IMR-90 (cell line): ENCODE results near the gene UBE3C. TPM values are rescaled to one million over a fixed set of nuclear protein-coding genes. Genes with fewer than 3 reads are reported as not detected.

Source experiments
- ATAC-seq: fragments of 200-7000 bp; cut with Tn5 transposase; 2 replicates; pipeline ENCODE4 v1.9.1; 2020; ENCODE audit warnings: low read depth, mild to moderate bottlenecking, moderate library complexity
- BruUV-seq: library from RNA; stranded (reverse); fragments of 400-500 nt; replicated peaks from 2 replicates; lab custom pipeline; 2021; lab: Mats Ljungman, UMichigan
- CTCF ChIA-PET: fragments of 300-600 bp; formaldehyde crosslinking; extraction: SDS; loops from one replicate; lab custom pipeline; 2021; ENCODE audit warnings: antibody characterized with exemption; lab: Yijun Ruan, JAX
- POLR2A ChIA-PET: fragments of 300-600 bp; sonication (Branson Sonifier 250); formaldehyde crosslinking; loops from one replicate; lab custom pipeline; 2022; ENCODE audit warnings: antibody characterized with exemption; ENCODE audit not compliant: unreplicated experiment; lab: Charles Lee
- DNase-seq: peaks from one replicate; pipeline ENCODE4 v3.0.0; 2013
- H2AFZ ChIP-seq: replicated peaks from 2 replicates; pipeline ENCODE3; 2013; ENCODE audit warnings: low read length, mild to moderate bottlenecking; ENCODE audit not compliant: poor library complexity
- H2AK5ac ChIP-seq: 2 replicates; pipeline ENCODE4 v1.6.1; 2013; ENCODE audit warnings: low read depth, low read length, inconsistent platforms
- H2AK9ac ChIP-seq: replicated peaks from 2 replicates; pipeline ENCODE3; 2013; ENCODE audit warnings: mild to moderate bottlenecking, low read depth, low read length, moderate library complexity; ENCODE audit not compliant: poor library complexity
- H2BK120ac ChIP-seq: 2 replicates; pipeline ENCODE4 v1.6.1; 2013; ENCODE audit warnings: low read depth, low read length, inconsistent platforms
- H2BK15ac ChIP-seq: 3 replicates; pipeline ENCODE4 v1.6.1; 2013; ENCODE audit warnings: low read depth, low read length, inconsistent platforms
- H2BK20ac ChIP-seq: 2 replicates; pipeline ENCODE4 v1.6.1; 2013; ENCODE audit warnings: low read depth, mild to moderate bottlenecking, inconsistent platforms, low read length, moderate library complexity
- H2BK5ac ChIP-seq: 2 replicates; pipeline ENCODE4 v1.6.1; 2013; ENCODE audit warnings: mild to moderate bottlenecking, low read depth, low read length, inconsistent platforms; ENCODE audit not compliant: poor library complexity, severe bottlenecking
- H3K14ac ChIP-seq: replicated peaks from 2 replicates; pipeline ENCODE4 v1.6.1; 2013; ENCODE audit warnings: low read depth, low read length, inconsistent platforms
- H3K18ac ChIP-seq: 2 replicates; pipeline ENCODE4 v1.6.1; 2013; ENCODE audit warnings: low read depth, low read length, control low read depth
- H3K23ac ChIP-seq: 2 replicates; pipeline ENCODE4 v1.6.1; 2013; ENCODE audit warnings: low read depth, low read length, inconsistent platforms
- H3K27ac ChIP-seq: 2 replicates; pipeline ENCODE4 v1.5.1; 2013; ENCODE audit warnings: mild to moderate bottlenecking, control low read depth, low read length; ENCODE audit not compliant: insufficient read depth
- H3K27me3 ChIP-seq: 2 replicates; pipeline ENCODE4 v1.6.1; 2013; ENCODE audit warnings: low read length; ENCODE audit not compliant: control insufficient read depth, insufficient read depth
- H3K36me3 ChIP-seq: 2 replicates; pipeline ENCODE4 v1.6.1; 2013; ENCODE audit warnings: low read length, mixed read lengths; ENCODE audit not compliant: control insufficient read depth, insufficient read depth
- H3K4ac ChIP-seq: 2 replicates; pipeline ENCODE4 v1.6.1; 2013; ENCODE audit warnings: low read depth, low read length, inconsistent platforms
- H3K4me1 ChIP-seq: 2 replicates; pipeline ENCODE4 v1.6.1; 2013; ENCODE audit warnings: low read length, mixed read lengths; ENCODE audit not compliant: control insufficient read depth, insufficient read depth
- H3K4me2 ChIP-seq: 2 replicates; pipeline ENCODE4 v1.6.1; 2013; ENCODE audit warnings: low read depth, mild to moderate bottlenecking, control low read depth, low read length, moderate library complexity
- H3K4me3 ChIP-seq: 2 replicates; pipeline ENCODE4 v1.5.1; 2013; ENCODE audit warnings: low read depth, mild to moderate bottlenecking, control low read depth, low read length, moderate library complexity; ENCODE audit not compliant: insufficient read depth
- H3K56ac ChIP-seq: 2 replicates; pipeline ENCODE4 v1.6.1; 2013; ENCODE audit warnings: low read length, inconsistent platforms; ENCODE audit not compliant: insufficient read depth; ENCODE audit errors: extremely low read depth
- H3K79me1 ChIP-seq, 2 experiments: 2 replicates each; pipeline ENCODE4 v1.6.1; 2013; ENCODE audit warnings: low read length in 2 of 2, inconsistent platforms in 1 of 2, low read depth in 1 of 2
- H3K9ac ChIP-seq: 2 replicates; pipeline ENCODE4 v1.6.1; 2013; ENCODE audit warnings: low read depth, low read length, control low read depth
- H3K9me1 ChIP-seq: 2 replicates; pipeline ENCODE4 v1.6.1; 2013; ENCODE audit warnings: low read length, inconsistent platforms; ENCODE audit not compliant: insufficient read depth
- H3K9me3 ChIP-seq: 2 replicates; pipeline ENCODE4 v1.6.1; 2013; ENCODE audit warnings: low read length; ENCODE audit not compliant: control insufficient read depth, insufficient read depth
- H4K20me1 ChIP-seq: 2 replicates; pipeline ENCODE4 v1.6.1; 2013; ENCODE audit warnings: low read length, inconsistent platforms; ENCODE audit not compliant: insufficient read depth
- H4K5ac ChIP-seq: 2 replicates; pipeline ENCODE4 v1.6.1; 2013; ENCODE audit warnings: mild to moderate bottlenecking, low read depth, low read length, control low read depth
- H4K8ac ChIP-seq, 2 experiments: 2 replicates each; pipeline ENCODE4 v1.6.1; 2013; ENCODE audit warnings: low read depth in 2 of 2, low read length in 2 of 2, control low read depth in 1 of 2, inconsistent platforms in 1 of 2
- H4K91ac ChIP-seq: 2 replicates; pipeline ENCODE4 v1.6.1; 2013; ENCODE audit warnings: low read depth, low read length, inconsistent platforms; ENCODE audit not compliant: insufficient read depth
- CEBPB ChIP-seq: IDR thresholded peaks from 2 replicates; pipeline ENCODE4 v1.6.1; 2012; ENCODE audit warnings: low read depth, low read length, improper control_type of control experiment
- ELK1 ChIP-seq: fragments of 150-350 bp; IDR thresholded peaks from 2 replicates; pipeline ENCODE4 v1.6.1; 2016; ENCODE audit warnings: low read depth, mild to moderate bottlenecking, low read length, moderate library complexity, borderline replicate concordance
- FOS ChIP-seq: fragments of 150-350 bp; IDR thresholded peaks from 2 replicates; pipeline ENCODE4 v1.6.1; 2016; ENCODE audit warnings: low read depth, low read length
- NFE2L2 ChIP-seq: fragments of 150-350 bp; IDR thresholded peaks from 2 replicates; pipeline ENCODE4 v1.6.1; 2016; ENCODE audit warnings: low read depth, mild to moderate bottlenecking, low read length
- RCOR1 ChIP-seq: IDR thresholded peaks from 2 replicates; pipeline ENCODE4 v1.6.1; 2012; ENCODE audit warnings: mild to moderate bottlenecking, low read length, improper control_type of control experiment; ENCODE audit not compliant: insufficient replicate concordance
- RFX5 ChIP-seq: IDR thresholded peaks from 2 replicates; pipeline ENCODE4 v1.8.0; 2012; ENCODE audit warnings: low read depth, mild to moderate bottlenecking, low read length, moderate library complexity
- WGBS, 2 experiments: methylation state at CpG; one replicate each; pipeline versions ENCODE4 v1.1.5 to v1.1.7; 2013; ENCODE audit warnings: missing lambda C conversion rate in 2 of 2; ENCODE audit not compliant: insufficient read length in 1 of 2; ENCODE audit errors: extremely low coverage in 2 of 2; 5-methylcytosine and 5-hydroxymethylcytosine counted together
- dilution Hi-C: fragments of 300-500 bp; cut with HindIII; formaldehyde crosslinking; loops from one replicate; pipeline ENCODE4 v1.14.3; 2018; ENCODE audit warnings: low sequenced_read_pairs; ENCODE audit not compliant: unreplicated experiment
- in situ Hi-C: fragments of 300-500 bp; cut with MboI; formaldehyde crosslinking; loops from 3 replicates; pipeline ENCODE4 v1.14.3; 2019; ENCODE audit warnings: low sequenced_read_pairs, inconsistent platforms, mixed read lengths
- intact Hi-C: fragments of 100-400 bp; cut with micrococcal nuclease; formaldehyde crosslinking; loops from 2 replicates; pipeline ENCODE4 v1.10.0; 2022
- polyA plus RNA-seq, 3 experiments: library from polyadenylated mRNA; depleted of rRNA; stranded (reverse); fragments of >200 nt; gene quantifications; 2 replicates each; pipeline ENCODE4 v1.2.3, GENCODE V29; 2012; ENCODE audit warnings: low replicate concordance in 1 of 3
- total RNA-seq: library from RNA; depleted of rRNA; stranded (reverse); fragments of >200 nt; gene quantifications from 2 replicates; pipeline ENCODE4 v1.2.3, GENCODE V29; 2012

Gene UBE3C
- total and polyA plus RNA-seq, 2 of the 4 experiments (the other 2 are of a cell fraction), result 43.0 to 60.6 TPM

GRCh38 chr7:157177333-157177982 lies 38.7 kb downstream of the UBE3C start:
- H3K14ac ChIP-seq, result no peak overlapping the region
- H4K8ac ChIP-seq, result no peak overlapping the region
- H3K79me1 ChIP-seq, result peaks cover 20 to 34% of the 10 kb centered on the region in 2 experiments
- no peak overlapping the region for H2BK5ac ChIP-seq
- peaks cover 47% of the 10 kb centered on the region for H3K36me3 ChIP-seq
- ChIA-PET POLR2A (interaction anchor here (0.7 kb wide), 1 partner anchor 13 kb away, joined by 3 read pairs; no protein-coding TSS in a partner anchor), CTCF (no interaction called here)
- no peaks in the 10 kb centered on the region for H3K4me1 ChIP-seq
- no peak overlapping the region for H2AFZ ChIP-seq
- H3K4ac ChIP-seq, result no peak overlapping the region
- no peak overlapping the region for H2AK9ac ChIP-seq
- H3K27me3 ChIP-seq, result no peaks in the 10 kb centered on the region
- H3K4me2 ChIP-seq, result no peak overlapping the region
- H2BK20ac ChIP-seq, result no peak overlapping the region
- H2AK5ac ChIP-seq, result no peak overlapping the region
- peaks cover 3% of the 10 kb centered on the region for H3K9me1 ChIP-seq
- BruUV-seq, result no TSS peak
- H3K27ac ChIP-seq, result no peak overlapping the region; the same call in 1 of the 2 replicates
- no peaks in the 10 kb centered on the region for H3K9me3 ChIP-seq
- ATAC-seq, result no peak
- dilution Hi-C loops (no loop called here), in situ Hi-C loops (no loop called here), intact Hi-C loops (no loop called here)
- H4K20me1 ChIP-seq, result no peaks in the 10 kb centered on the region
- H3K56ac ChIP-seq, result no peak overlapping the region
- no peak overlapping the region for H3K18ac ChIP-seq
- TF ChIP-seq ELK1 (no peak), FOS (no peak), RCOR1 (no peak), RFX5 (no peak), NFE2L2 (no peak), CEBPB (no peak)
- no peak overlapping the region for H3K9ac ChIP-seq
- no peak overlapping the region for H4K5ac ChIP-seq
- no peak overlapping the region for H3K4me3 ChIP-seq
- no peak for DNase-seq
- H2BK120ac ChIP-seq, result no peak overlapping the region
- no peak overlapping the region for H2BK15ac ChIP-seq
- WGBS, 2 experiments, result 100% methylated on average over 3 of the region's 18 CpGs; no CpG with 5 or more reads in 1 of the 2 experiments
- H4K91ac ChIP-seq, result no peak overlapping the region
- H3K23ac ChIP-seq, result no peak overlapping the region
